GM13977 (cell line): ENCODE results near the gene DYRK1B.
A peak's percentile ranks its signal among the peaks of the same experiment; 100 is the strongest.

Source experiments
- DNase-seq: peaks from one replicate; pipeline ENCODE4 v3.0.0; 2012; ENCODE audit warnings: low spot score
- in situ Hi-C: fragments of 300-500 bp; cut with MboI; formaldehyde crosslinking; loops from one replicate; pipeline ENCODE4 v1.12.0; 2022; ENCODE audit warnings: low sequenced_read_pairs, low pct_unique_long_range_greater_than_20kb, mixed read lengths, inconsistent platforms; ENCODE audit not compliant: unreplicated experiment
- TF ChIP-seq, protein P1 (sequence below): IDR thresholded peaks from 2 replicates; pipeline ENCODE4 v1.5.1; 2012; ENCODE audit warnings: mild to moderate bottlenecking, control low read depth; ENCODE audit not compliant: insufficient read depth; ENCODE audit errors: extremely low read depth, missing control alignments

Gene DYRK1B

GRCh38 chr19:39797083-39797482, 36.9 kb downstream of the DYRK1B start:
- no peak for DNase-seq
- TF ChIP-seq, protein P1, sequence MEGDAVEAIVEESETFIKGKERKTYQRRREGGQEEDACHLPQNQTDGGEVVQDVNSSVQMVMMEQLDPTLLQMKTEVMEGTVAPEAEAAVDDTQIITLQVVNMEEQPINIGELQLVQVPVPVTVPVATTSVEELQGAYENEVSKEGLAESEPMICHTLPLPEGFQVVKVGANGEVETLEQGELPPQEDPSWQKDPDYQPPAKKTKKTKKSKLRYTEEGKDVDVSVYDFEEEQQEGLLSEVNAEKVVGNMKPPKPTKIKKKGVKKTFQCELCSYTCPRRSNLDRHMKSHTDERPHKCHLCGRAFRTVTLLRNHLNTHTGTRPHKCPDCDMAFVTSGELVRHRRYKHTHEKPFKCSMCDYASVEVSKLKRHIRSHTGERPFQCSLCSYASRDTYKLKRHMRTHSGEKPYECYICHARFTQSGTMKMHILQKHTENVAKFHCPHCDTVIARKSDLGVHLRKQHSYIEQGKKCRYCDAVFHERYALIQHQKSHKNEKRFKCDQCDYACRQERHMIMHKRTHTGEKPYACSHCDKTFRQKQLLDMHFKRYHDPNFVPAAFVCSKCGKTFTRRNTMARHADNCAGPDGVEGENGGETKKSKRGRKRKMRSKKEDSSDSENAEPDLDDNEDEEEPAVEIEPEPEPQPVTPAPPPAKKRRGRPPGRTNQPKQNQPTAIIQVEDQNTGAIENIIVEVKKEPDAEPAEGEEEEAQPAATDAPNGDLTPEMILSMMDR = no peak
- in situ Hi-C loops = loop anchor here (10.0 kb wide), 1 partner anchor 48 kb away; the partner anchor contains the start of gene FBL

- TF ChIP-seq, protein P1 = no peak
- no peak for DNase-seq
- in situ Hi-C loops = loop anchor here (10.0 kb wide), 1 partner anchor 49 kb away; the partner anchor contains the start of gene FBL
Observed at GRCh38 chr19:39796000-39796498, 37.9 kb downstream of the DYRK1B start.

DNA sequence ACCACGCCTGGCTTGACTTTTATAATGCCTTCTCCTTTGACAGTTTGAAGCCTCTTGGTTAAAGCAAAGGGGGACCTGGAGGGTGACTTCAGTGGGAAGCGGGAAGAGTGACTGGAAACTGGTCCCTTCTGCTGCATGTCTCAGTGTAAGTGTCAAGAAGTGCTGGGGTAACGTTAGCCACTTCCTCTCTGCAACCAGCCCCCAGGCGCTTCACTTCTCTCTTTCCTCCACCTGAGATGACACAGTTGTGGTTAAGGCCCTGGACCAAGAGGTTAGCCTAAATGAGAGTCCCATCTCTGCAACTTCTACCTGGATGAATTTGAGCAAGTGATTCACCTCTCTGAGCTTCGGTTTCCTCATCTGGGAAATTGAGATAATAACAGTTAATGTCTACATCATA, 39.0 kb downstream of the DYRK1B start:
- in situ Hi-C loops = loop anchor here (10.0 kb wide), 1 partner anchor 50 kb away; the partner anchor contains the start of gene FBL
- TF ChIP-seq, protein P1 = no peak
- DNase-seq = peak; percentile 38

GRCh38 chr19:39792999-39793546, 40.9 kb downstream of the DYRK1B start:
- peak; percentile 83 for DNase-seq
- in situ Hi-C loops = loop anchor here (10.0 kb wide), 1 partner anchor 52 kb away; the partner anchor contains the start of gene FBL
- TF ChIP-seq, protein P1 = peak; percentile 92

DNA sequence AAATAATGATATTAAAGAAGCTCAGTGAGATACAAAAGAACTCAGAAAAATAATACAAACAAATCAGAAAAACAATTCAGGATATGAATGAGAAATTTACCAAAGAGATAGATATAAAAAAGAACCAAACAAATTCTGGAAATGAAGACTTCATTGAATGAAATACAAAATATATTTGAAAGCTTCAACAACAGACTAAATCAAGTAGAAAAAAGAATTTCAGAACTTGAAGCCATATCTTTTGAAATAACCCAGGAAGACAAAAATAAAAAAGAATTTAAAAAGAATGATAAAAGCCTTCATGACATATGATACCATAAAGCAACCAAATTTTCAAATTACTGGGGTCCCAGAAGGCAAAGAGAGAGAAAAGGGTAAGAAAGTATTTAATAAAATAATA, 45.7 kb downstream of the DYRK1B start:
- no peak for DNase-seq
- in situ Hi-C loops = loop anchor here (10.0 kb wide), 1 partner anchor 113 kb away; no protein-coding TSS in a partner anchor
- TF ChIP-seq, protein P1 = no peak

GRCh38 chr19:39780894-39781293, 53.1 kb downstream of the DYRK1B start:
- TF ChIP-seq, protein P1 = no peak
- in situ Hi-C loops = loop anchor here (10.0 kb wide), 1 partner anchor 106 kb away; no protein-coding TSS in a partner anchor
- no peak for DNase-seq

DNA sequence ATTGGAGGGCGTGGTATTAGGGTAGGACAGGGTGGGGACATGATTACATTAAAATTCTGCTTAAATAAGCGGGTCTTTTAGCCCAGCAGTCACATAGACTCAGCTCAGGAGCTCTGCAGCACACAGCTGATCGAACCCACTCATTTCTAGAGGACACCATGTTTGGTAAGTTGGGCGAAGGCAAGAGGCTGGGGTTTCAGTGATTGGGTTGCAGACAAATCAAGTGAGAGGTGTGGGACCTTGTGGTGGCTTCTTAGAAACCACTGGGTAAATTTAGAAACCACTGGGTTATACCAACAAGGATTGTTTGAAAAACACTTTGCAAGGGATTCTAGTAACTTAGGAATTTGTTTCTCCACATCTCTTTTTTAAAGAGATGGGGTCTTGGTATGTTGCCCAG, 55.2 kb downstream of the DYRK1B start, which contains the start of gene LEUTX:
Gene LEUTX, plus strand, starts transcription at position 92 of the 400 bp plus-strand sequence. Its CDS starts 67 bp downstream, at position 159.
- TF ChIP-seq, protein P1 = no peak
- in situ Hi-C loops = no loop called here
- peak; percentile 28 for DNase-seq
